OCI-LY3 (cell line): ENCODE measurements around the gene SLC25A40.

ENCODE experiments used
- EZH2phosphoT487 ChIP-seq: fragments of 200-600 bp; shearing (Covaris generic); IDR thresholded peaks from 2 replicates; pipeline ENCODE4 v1.6.1; 2018; ENCODE audit warnings: antibody characterized with exemption, mixed run types, low read depth
- TF ChIP-seq, protein P1 (sequence below): fragments of 200-600, 300-600 bp; sonication (generic); IDR thresholded peaks from 2 replicates; pipeline ENCODE4 v1.5.1; 2014; ENCODE audit warnings: antibody characterized with exemption, low read length, low read depth

DNA sequence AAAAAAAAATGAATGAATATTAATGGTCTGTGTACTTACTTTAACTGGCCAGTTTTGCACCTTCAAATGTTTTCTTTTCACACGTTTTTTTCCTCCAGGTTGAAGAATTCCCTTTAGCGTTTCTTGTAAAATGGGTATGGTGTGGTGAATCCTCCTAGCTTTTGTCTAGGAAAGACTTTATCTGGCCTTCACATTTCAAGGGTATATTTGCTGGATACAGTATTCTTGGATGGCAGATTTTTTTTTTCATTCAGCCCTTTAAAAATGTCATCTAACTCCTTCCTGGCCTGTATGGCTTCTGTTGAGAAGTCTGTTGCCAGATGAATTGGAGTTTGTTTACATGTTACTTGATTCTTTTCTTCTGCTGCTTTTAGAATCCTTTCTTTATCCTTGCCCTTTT, 10.1 kb downstream of the SLC25A40 start:
- TF ChIP-seq, protein P1, sequence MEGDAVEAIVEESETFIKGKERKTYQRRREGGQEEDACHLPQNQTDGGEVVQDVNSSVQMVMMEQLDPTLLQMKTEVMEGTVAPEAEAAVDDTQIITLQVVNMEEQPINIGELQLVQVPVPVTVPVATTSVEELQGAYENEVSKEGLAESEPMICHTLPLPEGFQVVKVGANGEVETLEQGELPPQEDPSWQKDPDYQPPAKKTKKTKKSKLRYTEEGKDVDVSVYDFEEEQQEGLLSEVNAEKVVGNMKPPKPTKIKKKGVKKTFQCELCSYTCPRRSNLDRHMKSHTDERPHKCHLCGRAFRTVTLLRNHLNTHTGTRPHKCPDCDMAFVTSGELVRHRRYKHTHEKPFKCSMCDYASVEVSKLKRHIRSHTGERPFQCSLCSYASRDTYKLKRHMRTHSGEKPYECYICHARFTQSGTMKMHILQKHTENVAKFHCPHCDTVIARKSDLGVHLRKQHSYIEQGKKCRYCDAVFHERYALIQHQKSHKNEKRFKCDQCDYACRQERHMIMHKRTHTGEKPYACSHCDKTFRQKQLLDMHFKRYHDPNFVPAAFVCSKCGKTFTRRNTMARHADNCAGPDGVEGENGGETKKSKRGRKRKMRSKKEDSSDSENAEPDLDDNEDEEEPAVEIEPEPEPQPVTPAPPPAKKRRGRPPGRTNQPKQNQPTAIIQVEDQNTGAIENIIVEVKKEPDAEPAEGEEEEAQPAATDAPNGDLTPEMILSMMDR = no peak
- no peak for TF ChIP-seq EZH2phosphoT487
